GM10248 (cell line): ENCODE measurements around the gene MICOS13.

Experiments used
- CTCF ChIA-PET: fragments of 300-600 bp; sonication (Branson Sonifier 250); formaldehyde crosslinking; extraction: SDS; loops from one replicate; lab custom pipeline; 2021; ENCODE audit warnings: antibody characterized with exemption; lab: Yijun Ruan, JAX
- POLR2A ChIA-PET: fragments of 350-650 bp; sonication (Branson Sonifier 250); formaldehyde crosslinking; extraction: SDS; loops from one replicate; lab custom pipeline; 2020; ENCODE audit warnings: antibody characterized with exemption; lab: Yijun Ruan, JAX
- DNase-seq: peaks from one replicate; pipeline ENCODE4 v3.0.0; 2012; ENCODE audit errors: extremely low spot score
- CTCF ChIP-seq: IDR thresholded peaks from 2 replicates; pipeline ENCODE4 v1.5.1; 2012; ENCODE audit warnings: mild to moderate bottlenecking, low read depth; ENCODE audit errors: extremely low read depth, missing control alignments, control extremely low read depth

Gene MICOS13

GRCh38 chr19:5674714-5675113 is 5.6 kb downstream of the MICOS13 start:
- TF ChIP-seq CTCF, result no peak
- ChIA-PET POLR2A (no interaction called here), CTCF (interaction anchor here (5.5 kb wide), 1 partner anchor 14 kb away, joined by 32 read pairs; the partner anchor contains the start of gene RPL36)
- no peak for DNase-seq

- CTCF ChIA-PET, result no interaction called here
These were observed 6.6 kb downstream of the MICOS13 start for GRCh38 chr19:5673752-5674151.

GRCh38 chr19:5672708-5673459 is 7.4 kb downstream of the MICOS13 start:
- no peak for DNase-seq
- POLR2A ChIA-PET, result no interaction called here
- CTCF ChIA-PET, result interaction anchor here (1.5 kb wide), 1 partner anchor 14 kb away, joined by 6 read pairs; no protein-coding TSS in a partner anchor
- no peak for TF ChIP-seq CTCF

More at GRCh38 chr19:5673752-5674151, 6.6 kb downstream of the MICOS13 start:
- POLR2A ChIA-PET, result no interaction called here
- DNase-seq, result no peak
- TF ChIP-seq CTCF, result no peak

- no peak for TF ChIP-seq CTCF
- CTCF ChIA-PET, result interaction anchor here (1.1 to 2.5 kb wide), 3 partner anchors 9 to 18 kb away, joined by 3 to 8 read pairs (median 6); partner anchors contain the start of gene RPL36
- POLR2A ChIA-PET, result interaction anchor here (0.6 kb wide), 1 partner anchor 48 kb away, joined by 4 read pairs; no protein-coding TSS in a partner anchor
- no peak for DNase-seq
These were observed 8.7 kb downstream of the MICOS13 start for GRCh38 chr19:5671600-5671999.

- no peak for TF ChIP-seq CTCF
- no peak for DNase-seq
- ChIA-PET POLR2A (no interaction called here), CTCF (interaction anchor here (2.0 to 2.5 kb wide), 2 partner anchors 18 to 21 kb away, joined by 8 read pairs; partner anchors contain the start of gene RPL36)
These were observed 11.1 kb downstream of the MICOS13 start for GRCh38 chr19:5669212-5669611.

- no peak for TF ChIP-seq CTCF
- ChIA-PET CTCF (interaction anchor here (1.3 kb wide), 1 partner anchor 22 kb away, joined by 3 read pairs; no protein-coding TSS in a partner anchor), POLR2A (no interaction called here)
- DNase-seq, result no peak
These were observed 12.5 kb downstream of the MICOS13 start for GRCh38 chr19:5667751-5668271.
